Erythroblast (primary cell): ENCODE measurements around the gene ARHGAP40.

Experiments
- GATA1 ChIP-seq: IDR thresholded peaks from 2 replicates; pipeline ENCODE4 v1.6.1; 2011; ENCODE audit warnings: low read depth, mild to moderate bottlenecking, control low read depth, low read length, moderate library complexity
- POLR2A ChIP-seq: IDR thresholded peaks from 2 replicates; pipeline ENCODE4 v1.6.1; 2011; ENCODE audit warnings: mild to moderate bottlenecking, low read length

- no peak for TF ChIP-seq POLR2A
- no peak for TF ChIP-seq GATA1
These were observed at the start of gene ARHGAP40 for GRCh38 chr20:38601216-38602184.
